Stimulated activated CD8-positive, alpha-beta memory T cell treated with anti-CD3 and anti-CD28 coated beads, Interleukin-7, amount 100 ng/mL, for 4 hours (primary cell): Measurements from ENCODE around the gene GSE1.

Experiments used
- DNase-seq, 2 donors: peaks; one replicate each; pipeline ENCODE4 v3.0.0-alpha.2; 2020; ENCODE audit warnings: low read depth in 2 of 2

GSE1 gene

DNA sequence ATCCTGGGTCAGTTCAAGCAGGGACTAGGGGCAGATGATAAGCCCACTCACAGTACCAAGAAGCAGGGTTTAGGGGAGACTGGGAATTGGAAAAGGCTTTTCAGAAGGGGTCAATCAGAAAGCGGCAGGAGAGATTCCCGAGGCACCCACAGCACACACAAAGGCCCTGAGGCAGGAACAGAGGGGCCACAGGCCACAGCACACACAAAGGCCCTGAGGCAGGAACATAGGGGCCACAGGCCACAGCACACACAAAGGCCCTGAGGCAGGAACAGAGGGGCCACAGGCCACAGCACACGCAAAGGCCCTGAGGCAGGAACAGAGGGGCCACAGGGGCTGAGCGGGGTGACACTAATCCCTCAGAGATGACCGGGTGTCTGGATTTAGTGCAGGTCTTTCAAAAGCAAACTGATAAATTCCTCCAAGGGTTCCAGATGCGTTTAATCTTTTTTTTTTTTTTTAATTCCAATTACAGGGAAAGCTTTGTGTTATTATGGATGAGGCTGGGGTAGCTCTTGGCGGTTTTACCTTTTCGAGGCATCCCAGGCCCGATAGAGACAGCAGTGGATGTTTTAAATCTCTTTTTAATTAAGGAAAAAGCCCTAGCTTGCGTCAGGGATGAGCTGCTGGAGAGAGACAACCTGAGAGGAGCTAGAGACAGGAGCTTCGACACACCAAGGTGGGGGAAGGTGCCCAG is 106.6 kb downstream of the GSE1 start:
- DNase-seq, result no peak

DNA sequence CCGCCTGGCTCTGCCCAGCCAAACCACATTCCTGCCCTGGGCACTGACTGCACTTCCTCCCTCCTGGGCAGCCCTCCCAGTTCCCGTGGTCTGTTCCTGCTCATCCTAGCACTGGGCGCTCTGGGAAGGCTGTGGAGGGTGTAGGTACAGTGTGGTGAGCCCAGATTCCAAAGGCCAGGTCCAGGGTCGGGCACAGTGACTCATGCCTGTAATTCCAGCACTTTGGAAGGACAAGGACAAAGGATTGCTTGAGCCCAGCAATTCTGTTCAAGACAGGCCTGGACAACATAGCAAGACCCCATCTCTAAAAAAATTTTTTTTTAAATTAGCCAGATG is 107.1 kb downstream of the GSE1 start:
- DNase-seq, result no peak

DNA sequence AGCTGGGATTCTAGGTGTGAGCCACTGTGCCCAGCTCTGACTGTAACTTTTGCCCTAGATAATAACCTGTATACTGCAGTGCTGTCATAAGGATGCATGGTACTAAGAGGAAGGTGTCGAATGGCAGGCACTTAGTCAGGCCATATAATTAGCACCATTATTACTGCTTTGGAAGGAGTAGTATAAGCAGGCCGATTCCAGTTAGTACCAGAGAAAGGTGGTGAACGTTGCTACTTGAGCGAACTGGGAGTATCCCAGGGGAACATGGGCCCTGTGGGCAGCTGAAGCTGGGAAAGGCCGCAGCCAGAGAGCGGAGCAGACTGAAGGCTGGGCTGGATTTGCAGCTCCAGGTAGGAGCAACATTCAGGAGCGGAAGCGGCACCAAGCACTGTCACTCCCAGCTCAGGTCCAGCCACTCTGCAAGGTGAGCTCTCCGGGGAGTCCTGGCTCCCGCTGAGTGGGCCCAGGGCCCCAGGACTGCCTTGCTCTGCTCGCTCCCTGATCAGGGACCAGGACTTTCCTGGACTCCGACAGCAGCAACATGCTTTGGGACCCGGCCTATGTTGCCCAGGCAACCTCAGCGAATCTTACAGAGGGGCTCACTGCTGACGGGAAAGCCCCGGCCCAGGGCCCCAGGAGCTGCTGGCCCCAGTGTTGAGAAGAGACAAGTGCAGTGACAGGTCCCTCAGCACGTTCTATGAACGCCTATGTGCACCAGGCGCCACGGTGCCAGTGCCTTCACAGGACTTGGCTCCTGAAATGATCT is 109.2 kb downstream of the GSE1 start:
- no peak for DNase-seq

DNA sequence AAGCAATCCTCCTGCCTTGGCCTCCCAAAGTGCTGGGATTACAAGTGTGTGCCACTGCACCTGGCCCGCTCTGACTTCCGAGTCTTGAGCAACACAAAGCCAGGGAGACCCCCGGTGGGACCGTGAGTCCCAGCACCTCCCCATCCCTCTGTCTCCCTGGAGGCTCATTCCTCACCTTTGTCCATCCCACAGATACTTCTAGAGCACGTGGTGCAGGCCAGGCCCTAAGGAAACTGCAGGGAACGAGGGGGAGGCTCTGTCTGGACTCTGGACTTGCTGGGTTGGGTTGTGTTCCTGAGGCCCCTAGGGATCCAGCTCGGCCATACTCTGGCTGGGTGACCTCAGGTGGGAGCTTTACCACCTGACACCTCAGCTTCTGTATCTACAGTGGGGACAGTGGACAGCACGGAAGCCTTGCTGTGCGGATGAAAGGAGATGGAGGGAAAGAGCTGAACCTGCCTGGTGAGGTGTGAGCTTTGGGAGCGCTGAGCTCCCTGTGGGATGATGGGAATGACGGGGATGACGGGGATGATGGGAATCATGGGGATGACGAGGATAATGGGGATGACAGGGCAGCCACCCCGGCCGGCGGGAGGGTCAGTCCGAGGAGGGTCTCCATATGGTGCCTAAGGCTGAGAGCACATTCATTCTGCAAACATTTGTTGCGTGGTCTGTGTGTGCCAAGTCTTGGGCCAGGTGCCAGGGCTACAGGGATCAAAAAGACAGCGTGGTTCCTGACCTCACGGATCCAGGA is 111.2 kb downstream of the GSE1 start:
- DNase-seq, result no peak

DNA sequence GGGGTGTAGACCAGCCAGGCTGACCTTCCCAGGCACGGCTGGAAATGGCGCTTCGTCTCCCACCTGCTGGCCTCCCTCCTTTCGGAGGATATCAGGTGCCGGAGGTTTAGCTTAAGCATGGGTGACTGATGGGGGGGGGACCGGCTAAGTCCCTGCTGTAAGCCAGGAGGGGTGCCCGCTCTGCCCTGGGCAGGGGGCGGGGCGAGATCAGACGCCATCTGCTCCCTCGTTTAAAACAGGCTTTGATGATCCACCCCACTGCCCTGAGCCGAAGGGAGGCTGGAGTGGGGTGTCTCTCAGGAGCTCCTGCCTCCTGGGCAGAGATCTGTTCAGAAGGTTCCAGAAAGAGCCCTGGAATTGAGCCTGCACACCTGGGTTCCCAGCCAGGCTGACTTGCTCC is 111.8 kb downstream of the GSE1 start:
- DNase-seq, result no peak
